Activated CD4-positive, CD25-positive, alpha-beta regulatory T cell (primary cell): ENCODE measurements around the gene SLC25A41.

ENCODE experiments used
- DNase-seq, 4 experiments: peaks; one replicate each; lab custom pipeline; 2025; lab: John Stamatoyannopoulos, UW

SLC25A41 gene

DNA sequence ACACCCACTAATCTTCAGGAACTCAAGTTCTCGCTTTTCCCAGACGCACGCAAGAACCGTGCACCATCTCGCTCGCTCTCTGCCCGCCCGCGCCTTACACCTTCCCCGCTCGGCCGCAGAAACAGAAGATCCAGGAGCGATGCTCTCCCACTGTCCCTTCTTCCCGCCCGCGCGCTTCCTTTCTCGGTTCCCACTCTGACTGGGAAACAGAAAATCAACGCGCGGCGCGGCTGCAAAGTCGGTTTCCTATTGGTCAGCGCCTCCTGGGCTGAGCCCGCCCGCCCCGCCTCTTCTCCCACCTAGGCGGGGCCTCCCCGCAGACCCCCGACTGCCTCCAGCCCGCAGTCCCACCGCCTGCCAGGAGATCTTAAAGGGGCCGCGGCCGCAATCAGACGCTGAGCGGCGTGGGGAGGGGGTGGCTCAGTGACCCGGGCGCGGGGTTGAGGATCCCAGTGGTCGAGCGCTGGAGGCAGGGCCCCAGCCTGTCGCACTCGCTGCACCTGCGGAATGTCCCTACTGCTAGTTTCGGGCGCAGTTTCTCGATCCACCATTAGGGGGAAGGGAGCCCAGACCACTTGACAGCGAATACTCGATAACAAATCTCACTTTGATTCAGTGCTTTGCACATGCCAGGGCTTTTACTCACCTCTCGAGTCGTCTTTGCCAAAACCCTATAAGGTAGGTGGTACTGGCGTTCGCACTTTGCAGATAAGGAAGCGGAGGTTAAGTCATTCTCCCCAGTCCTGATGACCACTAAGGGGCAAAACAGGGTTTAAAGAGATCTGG, 26.7 kb upstream of the SLC25A41 start:
- DNase-seq: peak; percentile 91 to 95 (median 92)

DNA sequence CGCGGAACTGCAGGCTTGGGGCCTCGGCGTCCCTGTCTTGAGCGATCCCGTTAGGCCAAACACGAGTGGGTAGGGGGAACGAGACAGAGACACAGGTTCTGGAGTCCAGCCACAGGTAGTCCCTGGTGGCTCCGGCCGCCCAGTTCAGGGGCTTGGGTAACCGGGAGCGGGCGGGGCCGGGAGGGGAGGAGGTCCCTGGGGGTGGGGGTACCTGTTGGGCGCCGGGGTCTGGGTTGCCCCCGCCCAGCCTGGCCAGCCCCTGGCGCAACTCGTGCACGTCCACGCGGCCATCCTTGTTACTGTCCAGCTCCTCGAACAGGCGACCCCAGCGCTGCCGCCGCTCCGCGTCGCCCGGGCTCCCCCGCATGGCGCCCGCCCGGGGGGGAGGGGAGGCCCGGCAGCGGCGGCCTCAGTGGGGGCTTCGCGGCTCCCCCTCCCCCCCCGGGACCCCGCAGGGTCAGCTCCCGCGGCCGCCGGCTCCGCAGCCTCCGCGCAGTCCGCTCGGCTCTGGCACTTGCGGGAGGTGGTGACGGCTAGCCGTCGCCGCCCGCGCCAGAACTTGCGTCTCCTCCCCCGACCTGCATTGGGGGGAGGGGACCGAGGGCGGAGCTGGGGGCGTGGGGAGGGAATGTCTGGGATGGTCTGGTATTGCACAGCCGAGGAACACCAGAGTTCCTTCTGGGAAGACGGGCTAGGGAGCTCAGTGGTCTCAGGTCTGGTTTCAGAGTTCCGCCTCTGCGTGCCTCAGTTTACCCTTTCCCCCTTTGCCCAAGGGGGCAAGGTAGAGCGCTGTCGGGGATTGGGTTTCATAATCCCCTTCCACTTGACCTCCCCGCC, 25.9 kb upstream of the SLC25A41 start, which contains the start of gene SLC25A23:
SLC25A23 (minus strand) TSS at position 531 of the 837 bp plus-strand sequence; CDS start at position 367, 164 bp downstream.
- peak in 3 of 4 experiments; percentile 25 to 41 (median 34) for DNase-seq

DNA sequence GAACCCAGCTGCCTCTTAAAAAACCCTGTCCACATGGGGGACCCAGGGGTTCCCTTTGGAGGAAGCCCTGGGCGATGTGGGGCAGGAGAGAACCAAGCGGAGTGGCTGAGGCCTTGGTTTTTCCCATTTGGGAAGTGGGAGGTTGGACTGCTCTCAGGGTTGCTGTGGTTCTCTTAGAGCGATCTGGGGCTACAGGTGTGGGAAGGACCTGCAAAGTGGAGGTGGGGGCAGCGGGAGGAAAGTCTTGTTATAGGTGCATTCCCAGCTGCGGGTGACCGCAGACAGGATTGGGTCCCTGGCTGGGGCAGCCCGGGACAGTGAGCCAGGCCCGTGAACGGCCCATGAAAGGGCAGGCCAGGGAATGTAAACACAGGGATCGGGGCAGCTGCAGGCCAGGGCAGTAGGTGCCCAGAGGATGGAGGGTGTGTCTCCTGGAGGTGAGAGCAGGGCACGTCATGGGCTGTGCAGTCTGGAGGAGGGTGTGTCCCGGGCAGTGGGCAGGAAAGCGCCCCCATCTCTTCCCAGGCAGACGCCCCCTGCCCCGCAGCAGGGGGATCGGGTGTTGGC, 25.2 kb upstream of the SLC25A41 start:
- no peak for DNase-seq

DNA sequence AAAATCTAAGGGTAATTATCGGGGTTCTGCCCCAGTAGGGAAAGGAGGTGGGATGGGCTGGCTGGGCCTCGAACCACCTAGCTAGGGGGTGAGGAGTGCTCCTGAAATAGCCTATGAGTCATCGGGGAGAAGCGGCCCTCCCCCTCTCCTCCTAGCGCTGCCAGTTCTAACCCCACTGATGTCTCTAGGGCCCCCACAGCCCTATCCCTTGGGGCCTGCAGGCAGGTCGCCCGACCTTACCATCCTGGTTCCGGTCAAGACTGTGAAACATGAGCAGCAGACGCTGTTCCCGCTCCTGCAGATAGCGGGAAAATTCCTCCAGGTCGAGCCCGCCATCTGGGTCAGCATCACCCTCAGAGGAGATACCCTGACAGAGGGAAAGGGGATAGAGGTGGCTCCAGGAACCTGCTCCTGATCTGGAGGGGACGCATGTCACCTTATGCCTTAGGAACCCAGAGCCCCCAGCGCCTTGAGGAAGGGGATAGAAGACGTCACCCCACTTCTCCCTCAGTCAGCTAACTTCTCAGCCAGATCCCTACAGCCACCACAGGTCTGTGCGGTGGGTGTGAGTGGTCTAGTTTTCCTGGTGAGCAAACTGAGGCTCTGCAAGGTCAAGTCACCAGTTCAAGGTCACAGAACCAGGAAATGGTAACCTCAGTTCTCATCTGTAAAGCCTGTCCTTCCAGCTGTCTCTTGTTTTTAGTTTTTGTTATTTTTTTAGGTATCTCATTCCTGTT, 24.6 kb upstream of the SLC25A41 start:
- no peak for DNase-seq

DNA sequence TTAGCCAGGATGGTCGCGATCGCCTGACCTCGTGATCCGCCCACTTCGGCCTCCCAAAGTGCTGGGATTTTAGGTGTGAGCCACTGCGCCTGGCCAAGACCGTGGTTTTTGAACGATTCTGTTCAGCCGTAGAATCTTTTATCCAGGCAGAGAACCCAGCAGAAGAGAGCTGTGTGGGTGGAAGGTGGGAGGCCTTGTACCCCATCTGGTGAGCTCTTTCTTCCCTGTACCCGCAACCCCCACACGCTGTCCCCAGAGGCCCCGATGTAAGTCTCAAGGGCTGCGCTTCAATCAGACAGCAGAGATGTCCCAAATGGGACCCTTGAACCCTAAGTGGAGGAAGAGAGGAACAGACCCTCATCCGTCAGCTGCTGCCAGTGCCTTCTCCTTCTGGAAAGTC, 22.4 kb upstream of the SLC25A41 start:
- DNase-seq: no peak

DNA sequence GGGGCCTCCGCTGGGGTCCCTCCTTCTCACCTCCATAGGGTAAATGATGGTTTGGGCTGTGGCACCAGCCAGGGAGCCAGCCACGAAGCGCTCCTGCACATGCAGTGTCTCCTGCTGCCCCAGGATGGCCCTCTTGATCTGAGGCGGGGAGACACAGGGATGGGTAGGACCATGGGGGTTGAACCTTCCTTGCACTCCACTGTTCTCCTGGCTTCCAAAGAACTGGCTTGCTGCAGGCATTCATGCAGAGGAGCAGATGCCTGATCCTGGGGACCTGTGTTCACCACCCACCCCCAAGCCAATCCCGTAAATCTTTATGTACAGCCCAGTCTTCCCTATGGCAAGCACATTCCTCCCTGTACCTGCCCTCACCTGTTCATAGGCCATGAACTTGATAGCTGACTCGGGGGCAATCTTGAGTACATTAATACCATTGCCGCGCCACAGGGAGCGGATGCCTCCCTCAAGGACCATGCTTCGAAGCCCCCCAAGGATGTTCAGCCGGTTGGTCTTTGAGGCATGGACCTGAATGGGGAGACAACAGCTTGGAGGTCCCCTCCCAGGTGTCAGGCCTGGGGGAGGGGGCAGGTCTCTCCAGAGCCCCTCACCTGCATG, 20.5 kb upstream of the SLC25A41 start:
- DNase-seq: no peak

DNA sequence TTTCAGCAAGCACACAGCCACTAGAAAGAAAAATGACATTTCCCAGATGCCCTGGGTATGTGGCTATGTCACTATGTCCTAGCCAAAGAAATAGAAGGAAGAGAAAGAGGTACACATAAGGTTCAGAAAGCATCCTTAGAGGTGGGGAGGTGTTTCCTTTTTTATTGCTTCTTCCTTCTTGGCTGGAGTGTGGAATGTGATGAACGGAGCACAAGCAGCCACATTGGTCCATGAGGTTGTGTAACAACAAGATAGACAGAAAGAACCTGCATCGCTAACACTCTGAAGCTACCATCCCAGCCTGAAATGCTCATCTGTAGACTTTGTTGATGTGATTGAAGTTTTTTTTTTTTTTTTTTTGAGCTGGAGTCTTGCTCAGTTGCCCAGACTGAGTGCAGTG, 19.3 kb upstream of the SLC25A41 start:
- no peak for DNase-seq

DNA sequence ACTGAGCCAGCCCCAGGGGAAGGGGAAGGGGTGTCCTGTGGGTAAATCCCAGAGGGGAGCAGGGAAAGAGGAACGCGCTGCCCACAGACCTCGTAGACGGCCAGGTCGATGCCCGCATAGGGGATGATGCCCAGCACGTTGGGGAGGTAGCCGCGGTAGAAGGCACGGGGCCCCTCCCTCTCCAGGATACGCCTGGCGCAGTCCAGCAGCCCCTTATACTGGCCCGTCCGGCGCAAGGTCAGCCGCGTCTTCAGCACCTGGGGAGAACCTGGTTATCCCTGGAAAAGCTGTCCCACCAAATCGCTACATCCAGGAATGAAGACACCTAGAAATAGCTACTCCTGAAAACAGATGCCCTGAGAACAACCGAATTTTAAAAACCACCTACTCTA, 18.7 kb upstream of the SLC25A41 start:
- DNase-seq: no peak

DNA sequence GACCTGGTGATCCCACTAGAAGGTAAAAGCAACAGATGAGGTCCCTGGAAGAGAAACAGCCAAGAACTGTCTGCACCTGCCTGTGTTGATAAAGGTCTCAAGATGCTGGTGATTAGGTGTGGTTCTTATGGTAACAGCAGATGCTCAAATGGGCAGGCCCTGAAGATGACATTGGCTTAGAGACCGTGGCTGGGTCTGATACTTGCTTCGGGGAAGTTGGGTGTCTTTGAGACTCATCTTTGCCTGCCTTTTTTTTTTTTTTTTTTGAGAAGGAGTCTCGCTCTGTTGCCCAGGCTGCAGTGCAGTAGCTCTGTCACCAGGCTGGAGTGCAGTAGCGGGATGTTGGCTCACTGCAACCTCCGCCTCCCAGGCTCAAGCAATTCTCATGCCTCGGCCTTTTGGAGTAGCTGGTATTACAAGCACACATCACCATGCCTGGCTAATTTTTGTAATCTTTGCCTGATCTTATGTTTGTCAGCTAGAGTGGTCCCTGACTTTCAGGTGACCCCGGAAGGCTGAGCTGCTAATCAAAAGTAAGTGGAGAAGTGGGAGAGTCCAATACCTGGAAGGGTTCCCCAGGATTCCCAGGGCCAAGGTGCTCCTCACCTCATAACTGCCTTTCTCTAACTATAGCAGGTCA, 18.1 kb upstream of the SLC25A41 start:
- DNase-seq: no peak

DNA sequence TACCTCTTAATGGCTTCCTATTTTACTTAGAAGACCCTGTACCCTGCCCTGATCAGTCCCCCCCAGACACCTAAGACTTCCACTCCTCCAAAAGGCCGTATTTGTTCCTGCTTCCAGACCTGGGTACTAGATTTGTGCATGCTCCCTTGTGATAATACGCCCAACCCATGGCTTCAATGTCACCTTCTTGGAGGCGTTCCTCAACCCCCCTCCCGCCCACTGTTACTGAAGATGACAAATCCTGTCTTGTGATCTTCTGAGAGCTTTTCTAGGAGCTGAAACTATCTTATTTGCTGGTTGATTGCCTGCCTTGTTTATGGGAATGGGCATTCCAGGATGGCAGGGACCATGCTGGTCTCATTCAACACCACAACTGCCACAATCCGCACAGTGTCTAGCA, 16.6 kb upstream of the SLC25A41 start:
- no peak for DNase-seq

DNA sequence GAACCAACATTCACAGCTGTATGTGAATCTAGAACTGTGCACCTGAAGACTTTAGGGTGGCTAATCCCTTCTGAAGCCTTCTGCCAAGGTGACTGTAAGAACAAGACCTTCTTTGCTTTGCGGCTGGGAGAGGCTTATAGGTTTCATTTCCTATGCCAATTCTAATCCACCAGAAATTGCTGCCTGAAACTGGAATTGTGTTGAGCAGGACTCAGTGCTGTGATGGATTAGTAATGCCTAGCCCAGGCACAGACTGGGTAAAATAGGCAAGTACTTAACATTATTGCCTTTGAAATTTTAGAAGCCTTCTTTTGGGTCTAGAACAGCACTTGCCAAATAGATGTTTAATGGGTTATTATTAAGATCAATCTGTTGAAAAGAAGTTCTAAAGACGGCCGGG, 14.5 kb upstream of the SLC25A41 start:
- DNase-seq: no peak

DNA sequence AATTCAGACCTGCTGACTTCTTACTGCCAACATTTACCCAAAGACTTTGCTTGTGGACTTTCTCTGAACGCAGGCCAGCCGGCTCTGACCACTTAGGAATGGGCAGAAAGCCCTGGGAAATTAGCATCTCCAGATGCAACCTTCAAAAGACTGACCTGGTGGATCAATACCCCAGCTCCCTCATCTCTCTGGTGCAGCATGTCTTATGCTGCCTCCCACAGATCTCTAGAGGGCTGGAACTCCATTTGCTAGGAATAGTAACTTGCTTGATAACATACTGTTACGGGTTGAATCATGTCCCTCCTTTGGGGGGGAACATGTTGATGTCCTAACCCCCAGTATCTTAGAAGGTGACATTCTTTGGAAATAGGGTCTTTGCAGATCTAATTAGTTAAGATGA, 12.9 kb upstream of the SLC25A41 start:
- no peak for DNase-seq

DNA sequence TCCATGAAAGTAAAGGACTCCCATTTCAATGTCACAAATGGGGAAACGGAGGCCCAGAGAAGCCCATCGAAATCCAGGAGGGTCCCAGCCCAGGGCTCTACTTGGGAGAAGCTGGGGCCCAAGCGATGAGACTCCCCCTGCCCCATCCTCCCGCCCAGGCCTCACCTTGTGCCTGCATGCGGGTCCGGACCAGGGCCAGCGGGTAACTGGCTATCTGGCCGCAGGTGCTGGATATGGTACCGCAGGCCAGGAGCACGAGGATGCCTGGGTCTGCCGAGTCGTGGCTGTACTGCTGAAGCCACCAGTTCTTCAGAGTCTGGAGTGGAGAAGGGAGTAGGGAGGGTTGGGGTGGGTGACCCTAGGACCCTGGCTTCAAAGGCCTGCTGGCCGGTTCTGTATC, 10.4 kb upstream of the SLC25A41 start:
- no peak for DNase-seq

DNA sequence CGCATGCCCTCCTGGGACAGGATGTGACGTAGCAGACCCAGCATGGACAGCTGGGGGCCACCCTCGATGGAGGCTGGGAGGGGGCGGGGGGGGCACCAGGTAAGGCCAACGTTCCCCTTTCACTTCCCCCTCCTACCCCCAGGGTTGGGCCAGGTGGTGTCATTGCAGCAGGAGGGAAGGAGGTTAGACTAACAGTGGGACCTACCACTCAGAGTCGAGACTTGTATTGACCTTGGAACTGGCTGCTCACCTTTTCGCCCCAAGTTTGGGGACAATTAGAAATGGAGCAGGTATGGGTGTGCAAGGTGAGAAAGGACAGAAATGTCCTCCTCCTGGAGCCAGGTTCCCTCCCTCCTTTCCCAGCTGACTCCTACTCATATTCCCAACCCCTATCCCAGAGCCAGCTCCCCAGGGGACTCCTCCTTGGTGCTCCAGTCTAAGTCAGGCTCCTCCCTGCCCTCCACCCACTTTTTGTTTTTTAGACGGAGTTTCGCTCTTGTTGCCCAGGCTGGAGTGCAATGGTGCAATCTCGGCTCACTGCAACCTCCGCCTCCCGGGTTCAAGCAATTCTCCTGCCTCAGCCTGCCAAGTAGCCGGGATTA, 8.6 kb upstream of the SLC25A41 start:
- DNase-seq: no peak

DNA sequence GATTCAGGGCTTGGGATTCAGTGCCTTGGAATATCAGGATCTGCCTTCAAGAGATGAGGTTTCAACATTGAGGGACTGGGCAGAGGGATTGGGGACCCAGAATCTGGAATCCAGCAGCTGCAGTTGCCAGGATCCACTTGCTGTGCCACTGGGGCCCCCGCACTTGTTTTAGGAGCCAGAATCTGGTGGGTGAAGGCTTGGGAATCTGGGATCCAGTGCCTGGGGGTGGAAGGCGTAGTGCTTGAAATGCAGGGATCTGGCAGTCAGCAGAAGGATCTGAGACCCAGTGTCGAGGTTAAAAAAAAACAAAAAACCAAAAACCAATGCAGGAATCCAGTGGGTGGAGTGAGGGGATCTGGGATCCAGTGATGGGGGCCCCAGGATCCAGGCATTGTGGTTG, 7.3 kb upstream of the SLC25A41 start:
- DNase-seq: no peak

DNA sequence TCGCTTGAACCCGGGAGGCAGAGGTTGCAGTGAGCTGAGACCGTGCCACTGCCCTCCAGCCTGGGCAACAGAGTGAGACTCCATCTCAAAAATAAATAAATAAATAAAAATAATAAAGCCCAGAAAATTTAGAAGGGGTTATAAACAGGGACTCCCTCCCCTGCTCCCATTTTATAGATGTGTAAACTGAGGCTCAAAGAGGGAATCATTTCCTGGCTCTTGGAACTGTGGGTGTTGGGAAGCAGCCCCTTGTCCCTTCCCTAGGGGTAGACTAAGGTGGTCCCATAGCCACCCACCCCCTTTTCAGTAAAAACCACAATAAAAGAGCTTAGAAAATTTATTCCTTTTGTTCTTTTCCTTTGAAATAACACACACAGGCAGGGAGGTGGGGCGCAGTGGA, 6.2 kb upstream of the SLC25A41 start:
- no peak for DNase-seq

DNA sequence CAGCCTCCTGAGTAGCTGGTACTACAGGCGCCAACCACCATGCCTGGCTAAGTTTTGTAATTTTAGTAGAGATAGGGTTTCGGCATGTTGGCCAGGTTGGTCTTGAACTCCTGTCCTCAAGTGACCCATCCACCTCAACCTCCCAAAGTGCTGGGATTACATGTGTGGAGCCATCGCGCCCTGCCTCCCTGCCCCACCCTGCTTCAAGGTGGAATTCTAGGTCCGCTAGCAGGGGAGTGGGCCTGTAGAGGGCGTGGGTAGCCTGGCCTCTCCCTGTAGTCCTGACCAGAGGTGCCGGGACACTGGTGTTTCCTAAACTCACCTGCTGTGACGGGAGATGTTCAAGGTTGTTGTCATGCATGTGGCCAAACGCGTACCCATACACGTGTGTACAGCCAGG, 398 bp downstream of the SLC25A41 start:
- DNase-seq: no peak

DNA sequence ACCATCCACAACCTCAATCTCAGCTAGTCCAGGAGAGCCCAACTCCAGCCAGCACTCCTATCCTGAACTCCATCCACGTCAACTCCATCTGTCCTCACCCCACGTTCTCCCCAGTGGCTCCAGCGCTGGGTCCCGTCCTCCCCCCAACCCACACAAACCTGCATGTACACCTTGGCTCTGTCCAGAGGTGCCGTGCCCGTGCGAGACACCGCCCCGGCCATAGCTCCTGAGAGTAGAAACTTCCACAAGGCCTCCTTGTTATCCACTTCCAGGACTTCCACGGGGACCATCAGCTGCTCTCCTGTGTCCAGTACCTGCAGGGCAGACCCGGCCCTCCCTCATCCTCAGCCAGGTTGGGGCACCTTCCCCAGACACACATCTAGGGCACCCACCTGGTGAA, 1.7 kb downstream of the SLC25A41 start:
- no peak for DNase-seq

DNA sequence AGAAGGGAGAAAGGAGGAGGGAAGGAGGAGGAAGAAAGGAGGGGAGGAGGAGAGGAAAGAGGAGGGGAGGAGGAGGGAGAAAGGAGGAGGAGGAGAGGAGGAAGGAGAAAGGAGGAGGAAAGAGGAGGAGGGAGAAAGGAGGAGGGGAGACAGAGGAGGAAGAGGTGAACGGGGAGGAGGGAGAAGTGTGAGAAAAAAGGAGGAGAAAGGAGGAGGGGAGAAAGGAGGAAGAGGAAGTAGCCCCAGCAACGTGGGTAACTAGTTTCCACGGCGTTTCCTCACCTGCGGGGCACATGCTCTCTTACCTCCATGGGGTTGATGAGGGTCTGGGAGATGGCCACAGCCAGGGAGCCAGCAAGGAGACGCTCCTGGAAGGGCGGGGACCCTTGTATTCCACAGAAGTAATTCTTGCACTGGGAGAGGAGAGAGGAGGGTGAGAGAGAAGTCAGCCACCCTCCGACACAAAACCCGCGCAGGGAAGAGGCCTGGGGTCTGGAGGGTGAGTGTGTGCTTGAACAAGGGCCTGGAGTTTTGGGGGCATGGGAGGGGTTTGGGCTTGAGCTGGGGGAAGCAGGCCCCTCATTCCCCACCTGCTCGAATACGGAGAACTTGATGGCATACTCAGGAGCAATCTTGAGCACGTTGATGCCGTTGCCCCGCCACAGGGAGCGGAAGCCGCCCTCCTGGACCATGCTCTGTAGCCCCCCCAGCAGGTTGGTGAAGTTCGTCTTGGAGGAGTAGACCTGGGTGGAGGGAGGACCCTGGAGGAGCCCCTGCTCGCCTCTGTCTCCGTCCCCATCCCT, 3.9 kb downstream of the SLC25A41 start:
- DNase-seq: no peak
